ENCODE measurements around the gene SPACA5B.

DNA sequence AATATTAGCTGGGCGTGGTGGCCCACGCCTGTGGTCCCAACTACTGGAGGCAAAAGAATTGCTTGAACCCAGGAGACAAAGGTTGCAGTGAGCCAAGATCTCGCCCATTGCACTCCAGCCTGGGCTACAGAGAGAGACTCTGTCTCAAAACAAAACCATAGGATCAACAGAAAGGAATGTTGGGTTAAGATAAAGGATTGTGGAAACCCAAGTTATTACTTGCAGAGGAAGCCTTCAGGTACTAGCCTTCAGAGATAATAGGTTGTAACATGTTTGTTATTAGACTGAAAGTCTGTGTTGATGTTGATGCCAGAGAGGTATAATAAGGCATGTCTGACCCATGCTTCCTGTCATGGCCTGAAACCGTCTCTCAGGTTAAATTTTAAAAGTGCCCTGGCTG lies 49.3 kb downstream of the SPACA5B start:
- TF ChIP-seq, protein P1, sequence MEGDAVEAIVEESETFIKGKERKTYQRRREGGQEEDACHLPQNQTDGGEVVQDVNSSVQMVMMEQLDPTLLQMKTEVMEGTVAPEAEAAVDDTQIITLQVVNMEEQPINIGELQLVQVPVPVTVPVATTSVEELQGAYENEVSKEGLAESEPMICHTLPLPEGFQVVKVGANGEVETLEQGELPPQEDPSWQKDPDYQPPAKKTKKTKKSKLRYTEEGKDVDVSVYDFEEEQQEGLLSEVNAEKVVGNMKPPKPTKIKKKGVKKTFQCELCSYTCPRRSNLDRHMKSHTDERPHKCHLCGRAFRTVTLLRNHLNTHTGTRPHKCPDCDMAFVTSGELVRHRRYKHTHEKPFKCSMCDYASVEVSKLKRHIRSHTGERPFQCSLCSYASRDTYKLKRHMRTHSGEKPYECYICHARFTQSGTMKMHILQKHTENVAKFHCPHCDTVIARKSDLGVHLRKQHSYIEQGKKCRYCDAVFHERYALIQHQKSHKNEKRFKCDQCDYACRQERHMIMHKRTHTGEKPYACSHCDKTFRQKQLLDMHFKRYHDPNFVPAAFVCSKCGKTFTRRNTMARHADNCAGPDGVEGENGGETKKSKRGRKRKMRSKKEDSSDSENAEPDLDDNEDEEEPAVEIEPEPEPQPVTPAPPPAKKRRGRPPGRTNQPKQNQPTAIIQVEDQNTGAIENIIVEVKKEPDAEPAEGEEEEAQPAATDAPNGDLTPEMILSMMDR (IDR thresholded peaks at IDR 0.05; ENCODE audit: poor library complexity), result no peak
- no peak for TF ChIP-seq EZH2 (IDR thresholded peaks at IDR 0.05; ENCODE audit: borderline replicate concordance)

All from hepatocyte (in vitro differentiated cells).